Activated T-cell treated with anti-CD3 and anti-CD28 coated beads, Interleukin-2, amount 50 U/mL, for 4 hours (primary cell): ENCODE results near the gene TMEFF2. TPM values are rescaled to one million over a fixed set of nuclear protein-coding genes. Genes with fewer than 3 reads are reported as not detected.
"Not testable (repeated sequence)": the region's sequence is repeated elsewhere in the genome, so short reads cannot be mapped to it uniquely, and the experiment has no call there.

Experiments used
- ATAC-seq, 2 donors: fragments of 200-7000 bp; cut with Tn5 transposase; one replicate each; pipeline ENCODE4 v1.10.0; 2021
- DNase-seq: peaks from one replicate; pipeline ENCODE4 v3.0.0-alpha.2; 2020
- H3K27me3 Mint-ChIP-seq: one replicate; pipeline ENCODE4 v1.8.0; 2021; ENCODE audit warnings: low read depth, mixed read lengths
- H3K36me3 Mint-ChIP-seq: one replicate; pipeline ENCODE4 v1.8.0; 2022; ENCODE audit warnings: mixed read lengths; ENCODE audit not compliant: insufficient read depth
- H3K4me1 Mint-ChIP-seq: one replicate; pipeline ENCODE4 v1.8.0; 2021; ENCODE audit warnings: low read depth, mixed read lengths
- H3K4me3 Mint-ChIP-seq: one replicate; pipeline ENCODE4 v1.8.0; 2021; ENCODE audit warnings: mild to moderate bottlenecking, moderate library complexity, mixed read lengths
- H3K9me3 Mint-ChIP-seq: one replicate; pipeline ENCODE4 v1.8.0; 2021; ENCODE audit warnings: mixed read lengths
- total RNA-seq, 3 donors: library from RNA; stranded (reverse); gene quantifications; one replicate each; pipeline ENCODE4 v1.2.1, GENCODE V29; 2021

The TMEFF2 gene
- total RNA-seq, 3 donors from 2014 or later = not detected

- no peaks in the 10 kb centered on the region for H3K36me3 Mint-ChIP-seq
- H3K4me3 Mint-ChIP-seq = no peak overlapping the region
- peaks cover 13% of the 10 kb centered on the region for H3K27me3 Mint-ChIP-seq
- ATAC-seq (no peak), DNase-seq (no peak)
- H3K9me3 Mint-ChIP-seq = no peaks in the 10 kb centered on the region
- no peaks in the 10 kb centered on the region for H3K4me1 Mint-ChIP-seq
Observed at GRCh38 chr2:191933307-191934105, 261.2 kb downstream of the TMEFF2 start.

- Mint-ChIP-seq H3K9me3 (no peaks in the 10 kb centered on the region), H3K36me3 (no peaks in the 10 kb centered on the region), H3K27me3 (peaks cover 13% of the 10 kb centered on the region), H3K4me3 (no peak overlapping the region), H3K4me1 (no peaks in the 10 kb centered on the region)
- no peak for ATAC-seq
- DNase-seq = no peak
Observed at GRCh38 chr2:191932286-191932685, 262.4 kb downstream of the TMEFF2 start.

GRCh38 chr2:191931329-191931728 is 263.4 kb downstream of the TMEFF2 start:
- Mint-ChIP-seq H3K4me1 (no peaks in the 10 kb centered on the region), H3K9me3 (no peaks in the 10 kb centered on the region), H3K27me3 (peaks cover 9% of the 10 kb centered on the region), H3K36me3 (no peaks in the 10 kb centered on the region), H3K4me3 (no peak overlapping the region)
- ATAC-seq = no peak
- no peak for DNase-seq

- no peaks in the 10 kb centered on the region for H3K9me3 Mint-ChIP-seq
- no peaks in the 10 kb centered on the region for H3K4me1 Mint-ChIP-seq
- no peak for DNase-seq
- ATAC-seq = no peak
- H3K4me3 Mint-ChIP-seq = no peak overlapping the region
- H3K36me3 Mint-ChIP-seq = no peaks in the 10 kb centered on the region
- H3K27me3 Mint-ChIP-seq = peaks cover 7% of the 10 kb centered on the region
Observed at GRCh38 chr2:191930205-191930604, 264.5 kb downstream of the TMEFF2 start.

DNA sequence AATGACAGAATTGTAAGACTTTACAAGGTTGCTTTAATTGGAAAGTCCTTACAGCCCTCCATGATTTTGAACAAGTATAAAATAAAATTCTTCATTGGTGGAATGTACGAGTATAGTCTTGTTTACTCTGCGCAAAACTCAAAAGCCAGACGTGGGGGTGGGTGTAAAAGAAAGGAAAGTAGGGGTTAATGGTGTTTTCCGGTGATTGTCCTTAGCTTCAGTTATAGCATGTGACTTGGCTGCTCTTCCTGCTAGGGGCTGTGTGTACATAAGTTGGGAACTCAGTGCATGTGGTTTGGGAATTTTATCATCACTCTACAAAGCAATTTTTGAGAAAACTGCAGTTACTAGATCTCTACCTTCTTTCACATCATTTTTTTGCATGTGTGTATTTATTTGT is 265.4 kb downstream of the TMEFF2 start:
- Mint-ChIP-seq H3K9me3 (no peaks in the 10 kb centered on the region), H3K4me1 (no peaks in the 10 kb centered on the region), H3K4me3 (no peak overlapping the region), H3K36me3 (no peaks in the 10 kb centered on the region), H3K27me3 (peaks cover 7% of the 10 kb centered on the region)
- DNase-seq = no peak
- no peak for ATAC-seq

GRCh38 chr2:191927991-191928390 is 266.7 kb downstream of the TMEFF2 start:
- DNase-seq (no peak), ATAC-seq (no peak)
- Mint-ChIP-seq H3K27me3 (peaks cover 7% of the 10 kb centered on the region), H3K36me3 (no peaks in the 10 kb centered on the region), H3K4me3 (no peak overlapping the region), H3K4me1 (no peaks in the 10 kb centered on the region), H3K9me3 (no peaks in the 10 kb centered on the region)

- no peak overlapping the region for H3K4me3 Mint-ChIP-seq
- no peaks in the 10 kb centered on the region for H3K4me1 Mint-ChIP-seq
- no peaks in the 10 kb centered on the region for H3K36me3 Mint-ChIP-seq
- no peak for DNase-seq
- no peak for ATAC-seq
- peaks cover 5% of the 10 kb centered on the region for H3K27me3 Mint-ChIP-seq
- H3K9me3 Mint-ChIP-seq = no peaks in the 10 kb centered on the region
Observed at GRCh38 chr2:191927319-191927867, 267.3 kb downstream of the TMEFF2 start.

- Mint-ChIP-seq H3K36me3 (no peaks in the 10 kb centered on the region), H3K27me3 (peaks cover 5% of the 10 kb centered on the region), H3K4me1 (no peaks in the 10 kb centered on the region), H3K9me3 (no peaks in the 10 kb centered on the region), H3K4me3 (no peak overlapping the region)
- no peak for DNase-seq
- no peak for ATAC-seq
Observed at GRCh38 chr2:191926671-191927070, 268.1 kb downstream of the TMEFF2 start.

GRCh38 chr2:191923652-191923997 is 271.1 kb downstream of the TMEFF2 start:
- Mint-ChIP-seq H3K9me3 (no peaks in the 10 kb centered on the region), H3K36me3 (no peaks in the 10 kb centered on the region), H3K27me3 (no peaks in the 10 kb centered on the region), H3K4me1 (no peaks in the 10 kb centered on the region), H3K4me3 (no peak overlapping the region)
- ATAC-seq (no peak), DNase-seq (no peak)

GRCh38 chr2:191922736-191923651 is 271.7 kb downstream of the TMEFF2 start:
- Mint-ChIP-seq H3K9me3 (no peaks in the 10 kb centered on the region), H3K4me1 (no peaks in the 10 kb centered on the region), H3K36me3 (no peaks in the 10 kb centered on the region), H3K27me3 (no peaks in the 10 kb centered on the region), H3K4me3 (no peak overlapping the region)
- ATAC-seq = no peak
- no peak for DNase-seq

DNA sequence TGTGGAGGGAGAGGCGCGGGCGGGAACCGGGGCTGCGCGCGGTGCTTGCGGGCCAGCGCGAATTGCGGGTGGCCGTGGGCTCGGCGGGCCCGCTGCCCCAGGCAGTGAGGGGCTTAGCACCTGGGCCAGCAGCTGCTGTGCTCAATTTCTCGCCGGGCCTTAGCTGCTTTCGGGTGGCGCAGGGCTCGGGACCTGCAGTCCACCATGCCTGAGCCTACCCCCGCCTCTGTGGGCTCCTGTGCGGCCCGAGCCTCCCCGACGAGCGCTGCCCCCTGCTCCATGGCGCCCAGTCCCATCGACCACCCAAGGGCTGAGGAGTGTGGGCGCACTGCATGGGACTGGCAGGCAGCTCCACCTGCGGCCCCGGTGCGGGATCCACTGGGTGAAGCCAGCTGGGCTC is 273.1 kb downstream of the TMEFF2 start:
- H3K4me1 Mint-ChIP-seq, H3K36me3 Mint-ChIP-seq, H3K27me3 Mint-ChIP-seq, DNase-seq, H3K9me3 Mint-ChIP-seq, H3K4me3 Mint-ChIP-seq, ATAC-seq: not testable (repeated sequence)

- H3K9me3 Mint-ChIP-seq = no peaks in the 10 kb centered on the region
- no peaks in the 10 kb centered on the region for H3K4me1 Mint-ChIP-seq
- DNase-seq (no peak), ATAC-seq (no peak)
- H3K4me3 Mint-ChIP-seq = no peak overlapping the region
- H3K27me3 Mint-ChIP-seq = peaks cover 9% of the 10 kb centered on the region
- no peaks in the 10 kb centered on the region for H3K36me3 Mint-ChIP-seq
Observed at GRCh38 chr2:191920502-191920901, 274.2 kb downstream of the TMEFF2 start.

DNA sequence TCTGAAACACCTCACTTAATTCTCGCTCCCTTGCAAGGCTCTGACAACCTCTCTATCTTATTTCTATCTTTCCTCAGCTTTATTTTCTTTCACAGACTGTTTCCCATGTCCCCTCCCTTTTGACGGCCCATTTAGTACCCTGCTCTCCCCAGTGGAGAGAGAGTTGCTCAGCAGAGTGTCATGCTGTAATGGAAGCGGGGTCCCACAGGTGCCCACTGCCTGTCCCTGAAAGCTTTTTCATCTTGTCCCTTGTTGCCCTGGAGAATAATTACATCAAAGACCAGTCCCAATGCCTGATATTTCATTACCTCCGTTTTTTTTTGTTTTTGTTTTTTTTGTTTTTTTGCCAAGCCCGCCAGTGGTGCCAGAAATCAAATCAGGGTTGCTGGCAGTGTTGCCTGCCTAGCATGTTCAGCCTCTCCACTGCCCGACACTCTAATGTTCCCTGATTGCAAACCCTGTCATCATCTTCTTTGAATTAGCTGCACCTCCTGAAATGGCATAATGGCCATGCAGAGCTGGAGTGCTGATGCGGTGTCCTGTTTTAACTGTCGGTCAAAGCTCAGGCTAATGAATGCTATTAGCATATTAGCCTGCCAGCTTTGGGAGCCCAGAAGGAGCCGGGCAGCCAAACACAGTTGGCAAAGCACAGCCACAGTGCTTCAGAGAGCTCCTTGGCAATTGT is 276.6 kb downstream of the TMEFF2 start:
- no peaks in the 10 kb centered on the region for H3K4me1 Mint-ChIP-seq
- no peaks in the 10 kb centered on the region for H3K9me3 Mint-ChIP-seq
- ATAC-seq (no peak), DNase-seq (no peak)
- H3K4me3 Mint-ChIP-seq = no peak overlapping the region
- peaks cover 12% of the 10 kb centered on the region for H3K27me3 Mint-ChIP-seq
- no peaks in the 10 kb centered on the region for H3K36me3 Mint-ChIP-seq

GRCh38 chr2:191917430-191917881 is 277.3 kb downstream of the TMEFF2 start:
- ATAC-seq = no peak
- H3K4me1 Mint-ChIP-seq = no peaks in the 10 kb centered on the region
- no peak for DNase-seq
- no peak overlapping the region for H3K4me3 Mint-ChIP-seq
- H3K36me3 Mint-ChIP-seq = no peaks in the 10 kb centered on the region
- H3K27me3 Mint-ChIP-seq = peaks cover 14% of the 10 kb centered on the region
- no peaks in the 10 kb centered on the region for H3K9me3 Mint-ChIP-seq
